Stimulated activated CD8-positive, alpha-beta memory T cell treated with anti-CD3 and anti-CD28 coated beads, Interleukin-12 subunit alpha, Interleukin-12 subunit beta, amount 100 ng/mL, for 4 hours (primary cell): ENCODE results near the gene ALPP.
"Not testable (repeated sequence)": the region's sequence is repeated elsewhere in the genome, so short reads cannot be mapped to it uniquely, and the experiment has no call there.

Experiments used
- DNase-seq: peaks from one replicate; pipeline ENCODE4 v3.0.0-alpha.2; 2020; ENCODE audit warnings: low read depth

ALPP gene

DNA sequence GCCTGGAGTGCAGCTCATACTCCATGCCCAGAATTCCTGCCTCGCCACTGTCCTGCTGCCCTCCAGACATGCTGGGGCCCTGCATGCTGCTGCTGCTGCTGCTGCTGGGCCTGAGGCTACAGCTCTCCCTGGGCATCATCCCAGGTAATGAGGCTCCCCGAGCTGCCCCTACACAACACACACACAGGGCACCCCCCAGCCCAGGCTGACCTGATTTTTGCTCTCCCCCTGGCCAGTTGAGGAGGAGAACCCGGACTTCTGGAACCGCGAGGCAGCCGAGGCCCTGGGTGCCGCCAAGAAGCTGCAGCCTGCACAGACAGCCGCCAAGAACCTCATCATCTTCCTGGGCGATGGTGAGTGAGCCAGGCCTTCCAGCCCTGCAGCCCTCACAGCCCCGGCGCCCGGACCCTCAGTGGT is at the start of gene ALPP:
Gene ALPP (plus strand): TSS at position 17 of the 417 bp plus-strand sequence. CDS start 52 bp downstream, at position 69.
- DNase-seq = not testable (repeated sequence)

DNA sequence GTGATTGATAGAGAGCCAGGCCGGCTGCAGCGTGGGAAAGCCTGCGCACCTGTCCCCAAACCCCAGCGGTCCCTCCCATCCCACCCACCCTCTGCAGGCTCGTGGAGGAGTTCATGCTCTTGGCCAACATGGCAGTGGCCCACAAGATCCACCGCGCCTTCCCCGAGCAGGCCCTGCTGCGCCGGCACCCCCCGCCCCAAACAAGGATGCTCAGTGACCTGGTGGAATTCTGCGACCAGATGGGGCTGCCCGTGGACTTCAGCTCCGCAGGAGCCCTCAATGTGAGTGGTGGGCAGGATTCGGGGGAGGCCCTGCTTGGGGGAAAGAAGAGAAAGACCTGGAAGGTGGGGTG is 48.9 kb upstream of the ALPP start:
- no peak for DNase-seq

DNA sequence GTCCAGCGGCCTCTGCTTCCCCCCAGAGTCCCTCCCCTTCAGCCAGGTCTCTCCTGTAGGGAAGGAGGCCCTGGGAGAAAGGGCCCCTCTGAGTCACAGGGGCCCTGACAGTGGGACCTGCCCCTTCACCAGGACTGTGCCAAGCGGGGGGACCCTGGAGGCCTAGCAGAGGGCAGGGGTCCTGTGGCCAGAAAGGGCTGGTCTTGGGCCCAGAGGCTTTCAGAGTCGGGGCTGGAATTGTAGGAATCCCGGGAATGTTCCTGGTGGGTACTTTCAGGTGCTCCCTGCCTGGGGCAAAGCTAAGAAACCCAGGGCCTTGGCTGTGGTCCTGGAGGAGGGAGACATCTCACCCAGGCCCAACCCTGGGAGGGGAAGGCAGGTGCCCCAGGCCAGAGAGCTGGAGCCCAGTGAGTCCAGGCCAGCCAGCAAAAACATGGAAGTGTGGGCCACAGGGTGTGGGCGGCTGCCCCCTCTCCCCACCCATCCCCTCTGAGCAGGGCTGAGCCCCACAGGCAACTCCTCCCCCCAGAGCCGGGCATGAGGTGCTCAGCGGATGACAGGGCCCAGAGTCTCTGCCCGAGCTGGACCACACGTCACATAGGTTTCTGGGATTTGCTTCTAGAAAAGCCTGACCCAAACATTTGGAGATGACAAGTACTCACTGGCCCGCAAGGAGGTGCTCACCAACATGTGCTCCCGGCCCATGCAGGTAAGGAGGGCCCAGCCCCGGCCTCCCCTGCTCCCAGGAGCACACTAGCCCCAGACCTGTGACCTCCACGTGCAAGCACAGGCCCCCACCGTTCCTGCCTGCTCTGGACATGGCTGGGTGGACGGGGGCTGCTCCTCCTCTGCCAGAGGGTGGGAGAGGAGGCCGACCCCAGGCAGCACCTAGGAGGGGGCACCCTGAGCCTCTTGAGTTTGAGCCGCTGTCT is 48.2 kb upstream of the ALPP start:
- no peak for DNase-seq

DNA sequence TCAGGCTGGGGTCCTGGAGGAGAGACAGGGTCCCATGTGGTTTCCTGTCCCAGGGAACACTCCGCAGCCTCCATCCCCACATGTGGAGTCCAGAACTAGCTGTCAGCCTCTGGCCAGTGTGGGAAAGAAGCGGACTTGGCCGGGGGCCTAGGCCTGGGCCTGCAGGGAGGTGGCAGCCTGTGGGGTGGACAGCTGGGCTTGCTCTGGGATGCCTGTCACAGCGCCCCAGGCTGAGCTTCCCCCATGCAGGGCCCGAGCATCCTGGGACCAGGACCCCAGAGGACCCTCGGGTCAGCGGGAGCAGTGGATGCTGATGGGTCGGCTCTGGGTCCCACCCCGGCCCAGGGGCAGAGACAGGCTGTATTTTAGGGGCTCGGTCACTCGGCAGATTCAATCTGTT is 47.5 kb upstream of the ALPP start:
- not testable (repeated sequence) for DNase-seq

DNA sequence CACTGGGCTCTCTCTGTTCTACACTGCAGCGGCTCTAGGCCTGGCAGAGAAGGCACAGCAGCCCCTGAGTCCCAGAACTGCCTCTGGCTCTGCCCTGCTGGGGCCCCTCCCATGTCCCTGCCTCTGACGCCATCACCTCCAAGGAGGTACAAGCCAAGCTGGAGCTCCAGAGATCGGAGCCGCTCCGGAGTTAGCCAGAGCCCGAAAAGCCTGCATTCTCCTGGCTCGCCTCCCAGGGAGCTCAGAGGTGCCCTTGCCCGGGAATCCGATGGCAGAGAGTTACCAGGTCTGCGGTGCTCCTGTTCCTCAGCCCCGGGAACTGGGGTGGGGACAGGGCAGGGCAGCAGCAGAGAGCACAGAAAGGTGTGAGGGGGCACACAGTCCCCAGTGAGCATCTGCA is 46.9 kb upstream of the ALPP start:
- DNase-seq = not testable (repeated sequence)

DNA sequence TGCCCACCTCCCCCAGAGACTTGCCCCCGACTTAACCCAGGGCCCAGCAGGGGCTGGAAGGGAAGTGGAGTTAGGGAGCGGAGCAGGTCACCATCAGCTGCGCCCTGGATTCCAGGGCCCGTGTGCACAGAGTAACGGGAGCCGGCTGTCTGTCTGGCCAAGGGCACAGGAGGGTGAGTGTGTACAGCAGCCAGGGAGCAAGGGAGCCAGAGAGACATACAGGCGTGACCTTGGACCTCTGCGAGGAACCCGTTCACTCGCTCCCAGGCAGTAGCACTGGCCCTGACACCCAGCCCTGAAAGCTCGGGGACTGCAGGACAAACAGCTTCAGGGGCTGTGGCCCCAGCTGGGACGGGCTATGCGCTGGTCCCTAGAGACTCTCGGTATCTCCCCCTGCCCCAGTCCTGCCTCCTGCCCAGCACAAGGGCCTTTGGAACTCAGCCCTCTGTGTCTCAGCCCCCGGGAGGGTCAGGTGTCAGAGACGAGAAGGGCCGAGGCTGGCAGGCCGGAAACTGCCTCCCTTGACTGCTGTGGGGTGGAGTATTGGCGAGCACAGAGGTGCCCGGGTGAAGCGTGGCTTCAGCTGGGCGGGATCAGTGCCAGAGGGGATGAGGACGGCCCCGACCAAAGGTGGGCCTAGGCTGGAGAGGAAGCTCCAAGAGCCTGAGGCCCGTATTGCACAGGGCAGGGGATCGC is 46.2 kb upstream of the ALPP start:
- DNase-seq = not testable (repeated sequence)

DNA sequence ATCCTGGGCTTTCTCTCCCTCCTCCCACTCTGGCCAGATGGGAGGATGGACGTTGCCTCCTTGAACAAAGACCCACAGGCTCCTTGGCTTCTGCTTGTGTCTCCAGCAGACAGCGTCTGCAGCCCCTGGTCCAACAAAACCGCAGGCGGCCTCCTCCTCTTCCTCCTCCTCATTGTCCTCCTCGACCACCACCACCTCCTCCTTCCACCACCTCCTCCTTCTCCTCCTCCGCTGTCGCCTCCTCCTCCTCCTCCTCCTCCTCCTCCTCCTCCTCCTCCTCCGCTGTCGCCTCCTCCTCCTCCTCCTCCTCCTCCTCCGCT is 45.7 kb upstream of the ALPP start:
- DNase-seq = no peak

DNA sequence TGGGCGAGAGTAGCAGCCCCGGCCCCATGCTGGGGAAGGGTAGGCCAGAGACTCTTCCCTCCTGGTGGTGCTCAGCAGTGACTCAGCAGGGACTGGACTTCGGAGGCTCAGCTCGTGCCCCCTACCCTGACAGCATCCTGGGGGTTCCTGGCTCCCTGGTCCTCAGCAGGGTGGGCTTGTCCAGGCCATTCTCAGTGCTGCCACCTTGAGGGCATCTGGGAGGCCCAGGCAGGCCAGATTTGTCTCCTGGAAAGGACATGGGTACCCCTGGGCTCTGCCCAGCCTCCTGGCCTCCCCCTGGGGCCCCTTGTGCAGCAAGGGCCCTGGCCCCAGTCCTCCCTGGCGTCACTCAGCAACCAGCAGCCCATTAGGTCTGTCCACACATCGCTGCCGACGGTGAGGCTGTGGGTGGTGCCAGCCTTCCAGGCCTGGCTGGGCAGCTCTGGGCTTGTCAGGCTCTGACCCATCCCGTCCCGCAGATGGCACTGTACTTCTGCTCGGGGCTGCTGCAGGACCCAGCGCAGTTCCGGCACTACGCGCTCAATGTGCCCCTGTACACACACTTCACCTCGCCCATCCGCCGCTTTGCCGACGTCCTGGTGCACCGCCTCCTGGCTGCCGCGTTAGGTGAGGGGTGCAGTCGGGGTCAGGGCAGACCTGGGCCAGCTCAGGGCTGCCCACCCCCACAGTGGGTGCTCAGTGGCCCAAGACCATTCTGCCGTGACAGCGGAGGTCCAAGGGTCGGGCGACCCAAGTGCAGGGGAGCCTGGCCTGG is 45.0 kb upstream of the ALPP start:
- DNase-seq = no peak

DNA sequence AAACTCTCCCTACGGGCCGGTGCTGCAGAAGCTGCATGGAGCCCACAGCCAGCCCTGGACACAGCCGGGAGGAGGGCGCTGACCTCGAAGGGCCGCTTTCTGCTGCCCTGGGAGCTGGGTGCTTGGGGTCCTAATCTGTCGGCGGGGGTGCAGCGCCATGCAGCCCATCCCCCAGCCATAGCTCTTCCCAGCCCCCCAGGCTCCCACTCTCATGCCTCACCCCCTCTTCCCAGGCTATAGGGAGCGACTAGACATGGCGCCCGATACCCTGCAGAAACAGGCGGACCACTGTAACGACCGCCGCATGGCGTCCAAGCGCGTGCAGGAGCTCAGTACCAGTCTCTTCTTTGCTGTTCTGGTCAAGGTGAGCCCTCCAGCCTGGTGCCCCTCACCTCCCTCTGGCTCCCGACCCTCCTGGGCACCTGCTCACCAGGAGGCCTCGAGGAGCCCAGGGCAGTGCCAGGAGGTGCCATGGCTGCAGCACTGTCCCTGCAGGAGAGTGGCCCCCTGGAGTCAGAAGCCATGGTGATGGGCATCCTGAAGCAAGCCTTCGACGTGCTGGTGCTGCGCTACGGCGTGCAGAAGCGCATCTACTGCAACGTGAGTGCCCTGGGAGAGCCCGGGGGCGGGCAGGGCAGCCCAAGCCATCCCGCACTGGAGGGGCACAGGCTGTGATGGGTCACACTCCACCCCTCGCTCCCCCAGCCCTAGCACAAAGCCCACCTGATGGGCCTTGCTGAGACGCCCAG is 44.2 kb upstream of the ALPP start:
- DNase-seq = not testable (repeated sequence)

DNA sequence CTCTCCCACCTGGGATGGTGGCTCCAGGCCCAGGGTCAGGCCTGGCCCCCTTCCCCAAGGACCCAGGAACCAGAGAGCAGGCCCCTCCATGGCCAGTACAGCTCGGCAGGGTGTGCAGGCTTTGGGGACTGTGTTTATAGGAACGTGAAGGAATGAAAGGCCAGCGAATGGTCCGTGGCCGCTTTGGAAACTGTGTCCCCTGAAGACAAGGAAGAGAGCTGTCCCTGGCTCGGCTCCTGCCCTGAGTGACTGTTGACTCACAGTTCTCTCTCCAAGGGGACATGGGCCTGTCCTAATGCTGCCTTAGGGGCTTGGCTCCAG is 43.7 kb upstream of the ALPP start:
- DNase-seq = not testable (repeated sequence)

DNA sequence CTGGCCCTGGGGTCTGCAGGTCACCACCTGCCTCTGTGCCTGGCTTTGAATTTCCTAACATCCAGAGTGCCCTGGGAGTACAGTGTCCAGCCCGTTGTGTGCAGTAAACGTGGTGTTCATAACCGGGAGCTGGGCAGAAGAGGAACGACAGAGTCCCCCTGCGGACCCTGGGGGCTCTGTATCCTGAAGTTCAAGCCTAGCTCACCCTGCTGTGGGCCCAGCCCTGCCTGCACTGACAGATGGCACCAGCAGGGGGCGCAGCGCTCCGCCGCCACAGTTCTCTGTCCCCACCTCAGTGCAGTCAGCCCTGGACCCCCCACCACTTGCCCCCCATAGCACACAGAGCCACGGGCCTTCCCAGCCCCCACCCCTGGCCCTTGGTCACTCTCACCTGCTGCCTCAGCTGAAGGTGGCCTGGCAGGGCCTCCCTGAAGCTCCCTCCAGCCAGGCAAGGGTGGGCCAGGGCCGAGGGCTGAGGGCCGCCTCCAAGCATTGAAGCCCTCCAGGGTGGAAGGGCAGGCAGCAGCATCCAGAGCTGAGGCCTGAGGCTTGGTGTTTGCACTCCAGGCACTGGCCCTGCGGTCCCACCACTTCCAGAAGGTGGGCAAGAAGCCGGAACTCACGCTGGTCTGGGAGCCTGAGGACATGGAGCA is 43.2 kb upstream of the ALPP start:
- not testable (repeated sequence) for DNase-seq

DNA sequence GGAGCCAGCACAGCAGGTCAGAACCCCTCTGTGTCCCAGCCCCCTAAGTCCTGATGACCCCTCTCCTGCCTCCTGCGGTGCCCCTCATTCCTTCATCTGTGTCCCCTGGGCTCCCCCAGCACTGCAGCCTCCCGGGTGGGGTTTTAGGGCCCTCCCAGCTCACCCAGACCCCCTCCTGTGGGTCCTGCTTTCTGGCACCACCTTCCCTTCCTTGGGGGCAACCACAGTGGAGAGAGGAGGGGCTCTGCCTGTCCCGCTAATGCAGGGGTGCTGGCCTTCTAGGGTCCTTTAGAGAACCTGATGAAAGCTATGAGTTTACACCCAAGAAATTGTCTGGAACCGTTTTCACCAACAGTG is 42.7 kb upstream of the ALPP start:
- no peak for DNase-seq

DNA sequence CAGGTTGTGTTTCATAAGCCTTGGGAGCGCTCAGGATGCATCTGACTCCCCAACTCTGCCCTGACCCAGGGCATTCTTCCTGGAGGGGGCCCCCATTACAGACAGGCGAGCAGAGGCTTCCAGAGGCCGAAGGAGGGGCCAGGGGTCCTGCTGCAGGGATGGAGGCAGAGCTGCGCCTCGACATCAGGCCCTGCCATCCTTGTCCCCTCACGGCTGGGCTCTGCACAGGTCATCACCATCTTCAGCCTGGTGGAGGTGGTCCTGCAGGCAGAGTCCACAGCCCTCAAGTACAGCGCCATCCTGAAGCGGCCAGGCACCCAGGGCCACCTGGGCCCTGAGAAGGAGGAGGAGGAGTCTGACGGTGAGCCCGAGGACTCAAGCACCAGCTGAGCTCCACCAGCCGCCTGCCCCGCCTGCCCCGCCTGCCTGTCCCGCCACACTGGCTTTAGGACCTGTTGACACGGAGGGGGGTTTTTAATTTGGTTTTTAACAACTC is 42.3 kb upstream of the ALPP start:
- no peak for DNase-seq

DNA sequence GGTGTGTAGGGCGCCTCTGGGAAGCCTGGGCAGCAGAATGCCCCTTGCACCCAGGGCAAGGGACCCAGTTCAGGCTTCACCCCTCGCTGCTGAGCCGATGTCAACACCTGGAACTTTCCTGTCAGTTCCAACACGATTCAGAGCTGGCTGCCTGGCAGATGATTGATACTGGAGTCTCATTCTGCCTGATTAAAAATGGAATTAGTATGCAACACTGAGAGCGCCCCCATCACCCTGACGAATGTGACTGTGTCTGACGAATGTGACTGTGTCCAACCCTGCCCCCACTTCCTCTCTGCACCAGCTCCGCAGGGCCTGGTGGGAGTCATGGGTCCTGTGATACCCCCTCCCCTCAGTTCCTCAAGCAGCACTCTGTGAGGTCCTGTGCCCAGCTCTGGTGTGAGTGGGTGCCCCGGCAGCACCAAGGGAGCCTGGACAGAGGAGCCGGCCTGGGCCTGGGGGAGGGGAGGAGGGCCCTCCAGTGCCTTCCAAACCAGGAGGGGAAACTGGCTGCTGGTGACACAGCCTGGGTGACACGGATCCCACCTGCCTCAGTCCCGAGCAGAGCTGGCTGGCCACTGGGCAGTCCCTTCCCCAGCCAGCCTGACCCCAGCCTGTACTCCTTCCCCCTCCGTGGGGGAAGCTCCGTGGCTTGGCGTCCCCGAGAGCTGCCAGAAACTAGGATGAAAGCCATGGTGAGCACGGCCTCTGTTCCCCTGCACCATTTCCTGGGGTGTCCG is 41.4 kb upstream of the ALPP start:
- no peak for DNase-seq

DNA sequence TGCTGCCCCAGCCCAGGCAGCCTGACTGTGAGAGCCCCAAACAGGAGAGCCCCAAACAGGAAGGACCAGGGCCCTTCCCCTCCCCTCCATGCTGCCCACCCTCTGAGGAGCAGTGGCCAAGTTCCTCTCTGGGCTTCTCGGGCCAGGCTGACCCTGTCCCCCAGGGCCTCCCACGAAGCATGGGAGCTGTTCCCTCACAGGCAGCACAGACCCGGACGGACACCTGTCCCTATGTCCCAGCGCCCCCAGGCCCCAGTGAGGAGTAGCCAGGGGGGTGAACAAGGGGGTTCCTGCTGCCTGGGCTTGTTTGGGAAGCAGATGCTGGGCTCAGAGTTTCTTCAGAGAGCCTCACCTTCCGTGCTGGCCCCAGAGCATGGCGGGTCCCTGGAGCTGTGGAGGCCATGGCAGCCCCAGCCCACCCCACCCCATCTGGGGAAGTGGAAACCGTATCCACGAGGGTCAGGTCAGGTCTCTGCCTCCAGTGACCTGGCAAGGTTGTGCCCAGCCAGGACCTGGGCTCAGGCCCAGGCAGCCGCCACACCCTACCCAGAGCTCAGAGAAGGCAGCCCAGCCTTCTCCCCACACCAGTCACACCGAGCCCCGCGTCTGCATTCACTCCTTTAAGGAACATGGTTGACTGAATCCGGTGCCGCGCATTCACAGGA is 40.3 kb upstream of the ALPP start:
- not testable (repeated sequence) for DNase-seq

DNA sequence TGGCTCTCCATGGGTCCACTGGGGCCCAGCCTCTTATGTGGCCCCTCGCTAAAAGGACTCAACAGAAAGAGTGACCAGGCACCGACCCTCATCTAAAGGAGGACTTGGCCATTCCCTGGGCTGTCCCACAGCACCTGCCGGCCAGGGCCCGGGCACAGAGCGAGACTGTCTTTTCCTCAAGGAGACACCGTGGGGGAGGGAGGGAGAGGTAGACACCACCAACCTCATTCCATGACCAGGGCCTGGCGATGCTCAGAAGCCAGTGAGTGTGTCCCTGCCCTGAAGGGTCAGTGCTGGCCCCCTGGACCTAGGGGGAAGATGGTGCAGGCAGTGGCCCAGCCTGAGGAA is 39.8 kb upstream of the ALPP start:
- no peak for DNase-seq

DNA sequence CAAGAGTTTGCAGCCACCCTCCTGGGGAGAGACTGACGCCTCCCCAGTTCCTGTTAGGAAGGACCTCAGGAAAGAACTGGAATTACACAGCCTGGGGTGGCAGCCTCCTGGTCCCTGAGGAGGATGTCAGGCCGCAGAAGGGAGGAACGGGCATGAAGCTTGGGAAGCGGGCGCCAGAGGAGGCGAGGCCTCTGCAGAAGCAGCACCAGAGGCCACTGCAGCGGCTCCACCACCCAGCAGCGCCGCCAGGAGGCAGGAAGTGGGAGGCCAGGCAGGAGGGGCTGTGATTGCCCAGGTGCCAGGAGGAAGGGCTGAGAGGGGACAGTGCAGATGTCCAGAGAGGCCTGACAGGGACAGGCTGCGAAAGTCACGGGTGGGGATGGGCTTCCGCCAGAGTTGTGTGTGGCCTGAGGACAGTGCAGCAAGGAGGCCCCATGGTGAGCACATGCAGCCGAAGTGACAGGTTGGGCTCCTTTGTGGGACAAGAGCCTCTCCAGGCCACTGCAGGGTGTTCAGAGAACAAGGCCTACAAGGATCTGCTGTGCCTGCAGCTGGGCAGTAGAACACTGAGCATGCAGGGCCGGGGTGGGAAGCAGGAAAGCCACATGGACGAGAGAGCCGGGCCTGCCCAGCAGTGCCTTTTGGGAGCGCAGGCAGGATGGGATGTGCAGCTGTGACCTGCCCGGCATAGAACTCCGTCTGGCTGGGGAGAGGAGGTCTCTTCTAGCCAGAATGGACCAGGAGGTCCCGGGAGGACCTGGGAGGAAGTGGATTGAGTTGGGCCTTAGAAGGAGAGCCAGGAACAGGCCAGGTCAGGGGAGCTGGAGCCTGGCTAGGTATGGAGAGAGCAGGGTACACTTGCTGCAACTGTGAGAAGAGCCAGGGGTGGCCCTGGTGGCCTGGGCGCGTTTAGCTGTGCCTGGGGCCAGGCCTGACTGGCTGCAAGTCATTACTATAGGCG is 39.1 kb upstream of the ALPP start:
- no peak for DNase-seq

DNA sequence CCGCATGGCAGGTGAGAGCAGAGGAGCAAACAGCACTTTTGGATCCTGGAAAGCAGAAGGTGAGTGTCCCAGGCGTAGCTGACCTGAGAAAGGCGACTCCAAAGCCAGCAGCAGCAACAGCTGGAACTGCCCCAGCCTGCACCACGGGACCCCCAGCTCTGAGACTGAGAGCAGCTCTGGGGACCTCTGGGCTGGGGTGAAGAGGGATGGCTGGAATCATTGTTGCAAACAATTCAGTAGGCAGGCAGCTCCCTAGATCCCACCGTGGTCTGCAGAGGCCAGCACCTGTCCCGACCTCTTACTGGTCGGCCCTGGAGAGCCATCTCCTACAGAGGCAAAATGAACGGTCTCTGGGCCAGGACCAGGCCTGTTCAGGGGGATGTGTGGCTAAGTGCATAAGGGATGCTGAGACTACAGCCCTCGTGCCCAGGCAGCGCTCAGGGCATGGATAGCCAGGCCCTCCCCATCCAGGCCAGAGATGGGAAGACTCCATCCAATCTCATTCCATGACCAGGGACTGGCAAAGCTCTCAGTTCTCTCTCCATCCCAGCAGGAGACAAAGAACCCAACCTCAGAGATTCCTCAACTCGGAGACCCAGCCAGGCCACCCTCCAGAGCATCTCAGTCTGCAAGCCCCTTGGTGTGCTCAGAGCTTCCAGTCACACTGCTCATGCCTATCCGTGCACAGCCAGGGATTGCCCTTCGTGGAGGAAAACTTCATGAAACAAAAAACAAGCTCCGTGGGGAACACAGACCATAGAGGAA is 38.2 kb upstream of the ALPP start:
- no peak for DNase-seq
